OCI-LY7 (cell line): ENCODE results near the gene FYN.

Source experiments
- CTCF ChIP-seq: fragments of 200-600 bp; sonication (generic); conservative IDR thresholded peaks from 2 replicates; pipeline ENCODE4 v1.5.1; 2014; ENCODE audit warnings: mild to moderate bottlenecking, antibody characterized with exemption, low read length, moderate library complexity, mixed read lengths
- EZH2phosphoT487 ChIP-seq: fragments of 200-600 bp; sonication (generic); IDR thresholded peaks from 2 replicates; pipeline ENCODE4 v1.6.1; 2018; ENCODE audit warnings: low read depth, borderline replicate concordance, mild to moderate bottlenecking, mixed run types, antibody characterized with exemption, low read length, moderate library complexity, mixed read lengths

GRCh38 chr6:111668410-111668809 lies 204.8 kb downstream of the FYN start:
- TF ChIP-seq CTCF (no peak), EZH2phosphoT487 (no peak)
